Stimulated activated CD4-positive, alpha-beta T cell treated with anti-CD3 and anti-CD28 coated beads, Interleukin-4, amount 100 ng/mL, for 1 hour (primary cell): ENCODE measurements around the gene MCC.
"Not testable (repeated sequence)": the region's sequence is repeated elsewhere in the genome, so short reads cannot be mapped to it uniquely, and the experiment has no call there.

Experiments used
- DNase-seq: peaks from one replicate; pipeline ENCODE4 v3.0.0-alpha.2; 2020

The MCC gene

DNA sequence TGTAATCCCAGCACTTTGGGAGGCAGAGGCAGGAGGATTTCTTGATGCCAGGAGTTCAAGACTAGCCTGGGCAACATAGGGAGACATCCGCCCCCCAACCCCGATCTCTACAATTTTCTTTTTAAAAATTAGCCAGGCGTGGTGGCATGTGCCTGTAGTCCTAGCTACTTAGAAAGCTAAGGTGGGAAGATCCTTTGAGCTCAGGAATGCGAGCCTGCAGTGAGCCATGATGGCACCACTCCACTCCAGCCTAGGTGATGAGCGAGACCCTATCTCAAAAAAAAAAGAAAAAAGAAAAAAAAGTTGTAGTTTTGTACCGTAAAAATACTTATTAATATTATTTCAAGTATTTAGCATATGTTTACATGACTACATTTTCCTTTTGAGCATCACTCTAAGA lies 82.7 kb downstream of the MCC start:
- DNase-seq: no peak

DNA sequence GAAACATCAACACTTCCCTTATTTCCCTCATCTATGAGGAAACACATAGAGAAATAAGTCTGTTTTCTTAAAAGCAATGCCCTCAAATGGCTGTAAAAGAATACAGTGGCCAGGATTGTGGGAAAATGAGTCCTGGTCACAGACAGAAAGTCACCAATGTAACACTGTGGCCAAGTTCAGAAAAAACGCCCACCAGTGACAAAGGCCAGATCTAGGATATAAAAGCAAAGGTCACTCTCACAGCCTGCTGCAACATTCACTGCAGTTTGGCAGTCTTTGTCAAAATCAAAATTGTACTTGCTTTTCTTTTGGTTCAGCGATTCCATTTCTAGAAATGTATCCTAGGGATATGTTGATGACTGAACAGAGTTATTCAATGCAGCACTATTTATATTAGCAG lies 84.0 kb downstream of the MCC start:
- no peak for DNase-seq

DNA sequence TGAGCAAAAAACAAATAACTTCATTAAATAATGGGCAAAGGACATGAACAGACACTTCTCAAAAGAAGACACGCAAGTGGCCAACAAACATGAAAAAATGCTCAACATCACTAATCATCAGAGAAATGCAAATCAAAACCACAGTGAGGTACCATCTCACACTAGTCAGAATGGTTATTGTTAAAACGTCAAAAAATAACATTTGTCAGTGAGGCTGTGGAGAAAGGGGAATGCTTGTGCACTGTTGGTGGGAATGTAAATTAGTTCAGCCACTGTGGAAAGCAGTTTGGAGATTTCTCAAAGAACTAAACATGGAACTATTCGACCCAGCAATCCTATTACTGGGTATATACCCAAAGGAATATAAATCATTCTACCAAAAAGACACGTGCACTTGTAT lies 90.3 kb downstream of the MCC start:
- DNase-seq: not testable (repeated sequence)

DNA sequence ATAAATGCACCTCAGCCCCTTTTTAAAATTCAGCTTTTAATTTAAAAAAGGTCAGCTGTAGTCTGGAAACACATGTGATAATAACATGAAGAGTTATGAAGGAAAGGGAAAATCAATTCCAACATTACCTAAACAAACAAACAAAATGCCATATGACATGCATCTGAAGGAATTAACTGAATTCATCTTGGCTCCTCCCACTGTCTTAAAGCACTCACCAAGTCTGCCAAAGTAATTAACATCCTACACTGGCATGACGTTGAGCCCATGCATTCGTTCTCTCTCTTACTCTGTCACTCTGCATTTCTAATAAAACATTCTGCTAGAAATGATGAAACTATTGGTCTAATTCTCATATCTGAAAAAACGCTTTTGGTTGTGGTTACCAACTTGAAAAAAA lies 91.2 kb downstream of the MCC start:
- DNase-seq: no peak

DNA sequence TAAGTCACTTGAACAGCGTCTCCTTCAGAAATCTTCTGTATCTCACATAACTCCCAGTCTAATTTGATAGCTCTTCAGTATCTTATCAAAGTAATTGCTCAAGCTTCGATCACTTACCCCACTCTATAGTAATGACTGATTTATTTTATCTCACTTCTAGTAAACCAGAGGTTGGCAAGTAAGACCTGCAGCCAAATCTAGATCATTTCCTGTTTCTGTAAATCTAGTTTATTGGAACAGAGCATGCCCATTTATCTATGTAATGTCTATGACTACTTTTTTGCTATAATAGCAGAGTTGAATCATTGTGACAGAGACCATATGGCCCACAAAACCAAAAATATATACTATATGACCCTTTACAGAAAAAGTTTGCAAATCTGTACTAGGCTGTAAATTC lies 93.6 kb downstream of the MCC start:
- DNase-seq: no peak

DNA sequence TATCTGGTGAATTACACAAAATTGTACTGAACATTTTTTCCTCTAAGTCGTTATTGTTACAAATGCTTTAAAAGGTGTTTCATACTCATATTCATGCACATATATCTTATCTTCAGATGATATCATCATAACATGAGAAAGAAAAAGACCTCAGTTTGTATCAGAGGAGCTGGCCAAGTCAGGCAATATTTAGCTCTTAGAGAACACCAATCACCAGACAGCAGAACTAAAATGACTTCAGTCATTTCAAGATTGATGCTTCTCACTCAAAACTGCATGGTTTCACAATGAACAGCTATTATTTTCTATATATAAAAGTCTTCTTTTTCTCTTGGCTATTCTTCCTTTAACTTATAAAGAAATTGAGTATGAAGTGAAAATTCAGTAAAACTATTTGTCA lies 98.0 kb downstream of the MCC start:
- no peak for DNase-seq

DNA sequence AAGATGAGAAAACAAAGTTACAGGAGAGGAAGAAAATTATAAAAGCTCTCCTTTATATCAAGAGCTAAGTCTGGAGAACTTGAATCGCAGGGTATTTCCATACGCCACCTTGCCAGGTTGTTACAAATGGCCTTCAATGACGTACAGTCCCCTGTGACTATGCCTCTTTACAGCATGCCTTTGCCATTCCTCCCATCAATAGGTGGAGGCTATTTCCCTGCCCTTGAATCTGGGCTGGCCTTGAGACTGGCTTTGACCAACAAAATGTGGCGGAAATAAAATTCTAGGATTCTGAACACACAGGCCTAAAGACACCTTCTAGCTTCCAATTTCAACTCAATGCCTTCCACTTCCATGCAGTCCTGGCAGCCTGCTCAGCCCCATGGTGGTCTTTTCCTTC lies 99.1 kb downstream of the MCC start:
- DNase-seq: no peak

DNA sequence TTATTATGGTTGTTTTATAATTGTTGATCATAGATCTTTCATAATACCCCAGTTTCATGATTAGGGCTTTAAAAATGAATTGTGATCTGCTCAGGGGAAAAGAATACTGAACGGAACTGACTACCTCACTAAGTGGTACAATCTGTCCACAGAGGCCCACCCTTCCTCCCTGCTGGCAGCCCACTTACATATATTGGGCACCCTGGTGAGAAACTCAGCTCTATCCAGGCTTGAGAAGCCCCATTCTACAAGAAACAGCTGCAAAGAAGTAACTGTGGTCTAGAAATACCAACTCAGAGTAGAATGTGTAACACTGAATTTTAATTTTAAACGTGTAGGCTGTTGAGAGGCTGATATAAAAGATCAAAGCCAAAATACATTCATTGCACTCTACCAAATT lies 100.4 kb downstream of the MCC start:
- DNase-seq: no peak

DNA sequence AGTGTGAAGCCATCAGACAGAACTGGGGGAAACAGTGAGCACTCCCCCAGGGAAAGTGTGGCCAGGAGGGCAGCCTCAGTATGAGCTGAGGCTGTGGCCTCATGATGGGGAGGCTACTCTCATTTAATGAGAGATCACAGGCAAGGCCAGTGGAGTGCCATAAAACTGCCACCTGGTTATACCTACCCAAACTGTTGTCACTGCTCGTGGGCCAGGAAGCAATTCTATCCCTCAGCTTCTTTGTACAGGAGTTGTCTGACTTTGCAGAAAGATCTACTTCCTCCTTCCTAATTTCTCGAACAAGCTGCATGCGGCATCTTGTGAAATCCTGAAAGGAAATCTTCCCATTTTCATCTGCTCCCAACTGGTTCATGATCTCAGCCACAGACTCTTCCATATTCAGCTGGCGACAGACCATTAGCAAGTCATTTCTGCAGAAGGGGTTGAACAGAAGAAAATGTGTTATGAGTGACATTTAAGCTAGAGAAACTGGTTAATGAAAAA lies 103.4 kb downstream of the MCC start:
- no peak for DNase-seq

DNA sequence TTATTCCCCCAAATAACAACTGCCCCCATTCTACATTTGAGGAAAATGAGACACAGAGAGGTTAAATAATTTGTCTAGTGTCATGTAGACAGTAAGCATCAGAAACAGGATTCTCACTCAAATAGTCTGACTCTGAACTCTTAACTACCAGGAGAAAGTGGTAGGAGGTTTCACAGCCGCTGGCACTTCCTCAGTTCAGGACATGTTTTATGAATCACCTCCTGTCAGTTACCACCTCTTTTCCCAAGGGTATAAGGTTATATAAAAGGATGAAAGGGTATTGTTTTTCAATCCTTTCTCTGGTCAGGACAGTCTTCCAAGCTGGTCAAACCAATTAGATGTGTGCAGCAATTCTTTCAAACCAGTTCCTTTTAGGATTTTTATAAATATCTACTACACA lies 105.5 kb downstream of the MCC start:
- no peak for DNase-seq

DNA sequence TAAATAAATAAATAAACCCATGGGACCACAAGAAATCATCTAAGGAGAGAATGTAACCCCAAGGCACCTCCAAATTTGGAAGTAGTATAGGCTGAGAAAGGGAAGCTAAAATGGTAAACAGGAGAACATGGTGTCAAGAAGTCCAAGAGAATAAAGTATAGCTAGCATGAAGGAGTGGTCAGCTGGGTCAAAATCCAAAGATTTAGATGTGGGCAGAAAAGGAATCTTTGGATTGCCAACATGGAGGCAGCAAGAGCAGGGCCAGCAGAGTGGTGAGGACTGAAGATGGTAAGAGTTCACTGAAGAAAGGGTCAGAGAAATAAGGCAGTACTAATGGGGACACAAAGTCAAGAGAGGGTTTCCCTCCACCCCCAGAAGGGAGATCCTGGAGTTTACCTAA lies 106.5 kb downstream of the MCC start:
- no peak for DNase-seq

DNA sequence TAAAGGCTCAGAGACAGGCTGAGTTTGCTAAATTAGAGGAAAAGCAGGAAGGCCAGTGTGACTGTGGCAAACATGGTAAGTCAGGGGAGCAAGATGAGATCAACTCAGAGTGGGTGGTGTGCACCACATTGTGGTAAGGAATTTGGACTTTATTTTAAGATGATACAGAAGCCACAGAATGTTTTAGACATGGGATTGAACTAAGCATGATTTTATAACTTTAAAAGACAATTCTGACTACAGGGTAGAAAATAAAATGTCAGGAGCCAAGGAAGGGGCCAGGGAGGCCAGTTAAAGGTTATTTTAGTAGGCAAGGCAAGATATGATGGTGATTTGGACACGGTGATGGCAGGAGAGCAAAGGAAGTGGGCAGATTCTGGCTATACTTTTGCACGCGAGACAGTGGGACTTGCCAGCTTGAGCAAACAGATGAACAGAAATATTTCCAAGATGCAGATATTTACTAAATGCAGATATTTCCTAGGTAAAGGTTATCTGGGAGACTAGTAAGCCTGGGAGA lies 107.4 kb downstream of the MCC start:
- no peak for DNase-seq

DNA sequence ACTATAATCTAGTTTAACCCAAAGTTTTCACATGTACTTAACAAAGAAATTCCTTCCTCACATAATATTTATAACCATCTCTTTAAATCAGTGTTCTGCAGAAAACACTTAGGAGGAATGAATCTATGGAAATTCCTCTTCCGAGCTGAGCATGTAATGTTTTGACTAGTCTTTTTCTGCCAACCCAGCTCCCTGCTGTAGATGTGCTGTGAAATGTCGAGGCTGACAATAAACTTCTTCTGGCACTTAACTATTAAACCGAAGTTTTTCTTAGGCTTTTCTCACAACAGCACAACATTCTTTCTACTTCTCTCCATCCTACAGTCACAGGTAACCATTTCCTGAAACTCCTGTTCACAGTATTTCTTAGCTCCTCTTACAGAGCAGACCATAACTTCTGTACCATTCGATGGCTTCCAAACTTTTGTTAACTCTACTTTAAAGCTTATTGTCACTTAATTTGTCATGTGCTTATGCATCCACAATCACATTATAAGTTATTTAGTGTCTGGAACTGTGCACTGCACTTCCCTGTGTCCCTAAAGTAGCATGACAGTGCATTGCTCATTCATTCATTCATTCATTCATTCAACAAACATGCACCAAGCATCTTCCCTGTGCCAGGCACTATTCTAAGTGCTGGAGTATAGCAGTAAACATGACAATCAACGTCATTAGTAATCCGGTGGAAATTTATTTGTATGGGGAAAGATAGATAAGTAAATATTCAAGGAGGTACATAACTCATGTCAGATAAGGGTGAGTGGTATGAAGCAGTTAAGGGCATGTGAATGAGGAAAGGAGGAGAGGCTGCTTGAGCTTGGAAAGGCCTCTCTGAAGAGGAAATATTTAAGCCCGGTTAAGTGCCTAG lies 108.1 kb downstream of the MCC start:
- DNase-seq: no peak

DNA sequence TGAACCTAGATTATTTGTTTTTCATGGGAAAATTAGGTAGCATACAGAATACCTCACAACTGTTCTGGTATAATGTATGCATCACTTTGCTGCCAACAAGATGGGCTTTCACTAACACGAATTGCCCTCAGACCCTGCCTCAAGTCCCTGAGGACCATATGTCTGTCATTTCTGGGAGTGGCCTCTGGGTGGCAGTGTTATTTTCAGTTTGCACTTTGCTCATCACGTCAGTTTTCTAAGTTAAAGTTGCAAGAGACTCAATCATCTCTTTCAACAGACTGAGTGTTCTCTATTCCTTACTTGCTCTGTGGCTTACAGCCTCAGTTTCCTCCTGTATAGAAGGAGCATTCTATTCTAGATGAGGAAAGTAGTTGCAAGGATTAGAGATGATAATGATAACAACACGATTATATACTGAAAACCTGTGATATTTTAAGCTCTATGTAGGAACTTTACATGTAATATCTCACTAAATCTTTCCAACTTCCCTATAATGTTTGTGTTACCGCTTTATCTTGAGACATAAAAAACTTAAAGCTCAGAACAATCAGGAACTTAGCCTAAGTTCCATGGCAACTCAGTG lies 109.2 kb downstream of the MCC start:
- DNase-seq: peak; percentile 44

DNA sequence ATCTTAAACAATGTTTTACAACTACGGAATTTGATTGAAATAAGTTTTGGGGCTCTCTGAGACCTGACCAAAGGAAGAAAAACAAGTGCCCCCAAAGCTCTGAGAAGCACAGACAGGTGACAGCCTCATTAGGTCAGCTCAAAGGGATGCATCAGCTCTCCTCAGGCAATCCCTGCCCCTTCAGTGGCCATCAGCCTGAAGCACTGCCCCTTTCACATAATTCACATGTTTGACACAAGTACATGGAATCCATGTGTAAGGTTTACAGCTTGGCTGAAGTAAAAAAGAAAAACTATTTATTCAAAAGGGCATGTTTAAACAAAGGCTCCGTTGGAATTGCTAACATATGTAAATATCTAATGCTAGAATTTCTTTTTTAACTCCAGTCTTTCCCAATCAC lies 109.7 kb downstream of the MCC start:
- no peak for DNase-seq

DNA sequence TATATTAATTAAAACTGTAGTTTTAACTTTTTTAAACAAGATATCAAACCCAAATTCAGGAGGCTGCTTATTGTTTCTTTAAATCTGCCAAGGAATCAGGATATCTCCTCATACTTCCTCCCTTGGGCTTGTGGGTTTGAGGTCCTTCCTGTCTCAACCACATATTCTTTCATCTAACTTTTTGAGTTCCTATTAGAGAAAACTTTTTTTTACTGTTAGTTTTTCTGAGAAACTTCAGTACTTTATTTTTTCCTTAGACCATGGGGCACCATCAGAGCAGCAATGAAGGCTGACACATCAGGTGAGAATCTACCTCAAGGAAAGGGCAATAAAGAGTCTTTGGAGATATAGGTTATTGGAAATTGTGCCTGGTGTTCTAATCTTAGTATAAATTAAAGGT lies 110.2 kb downstream of the MCC start:
- no peak for DNase-seq

DNA sequence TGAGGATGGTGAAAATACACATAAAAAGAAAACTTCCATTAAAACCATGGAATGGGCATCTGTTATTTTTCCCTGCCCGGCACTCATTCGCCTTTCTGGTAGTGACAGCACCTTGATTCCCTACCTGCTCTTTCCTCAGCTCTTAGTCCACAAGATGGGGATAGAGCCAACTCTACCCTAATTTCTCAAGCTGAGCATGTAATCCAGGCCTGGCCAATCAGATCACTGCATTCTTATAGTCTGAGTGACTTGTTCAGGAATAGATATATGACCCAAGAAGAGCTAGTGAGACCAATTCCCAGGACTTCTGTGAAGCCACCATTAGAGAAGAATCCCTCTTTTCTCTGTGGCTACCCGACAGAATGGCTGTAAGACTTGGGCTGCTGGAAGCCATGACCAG lies 111.6 kb downstream of the MCC start:
- no peak for DNase-seq

DNA sequence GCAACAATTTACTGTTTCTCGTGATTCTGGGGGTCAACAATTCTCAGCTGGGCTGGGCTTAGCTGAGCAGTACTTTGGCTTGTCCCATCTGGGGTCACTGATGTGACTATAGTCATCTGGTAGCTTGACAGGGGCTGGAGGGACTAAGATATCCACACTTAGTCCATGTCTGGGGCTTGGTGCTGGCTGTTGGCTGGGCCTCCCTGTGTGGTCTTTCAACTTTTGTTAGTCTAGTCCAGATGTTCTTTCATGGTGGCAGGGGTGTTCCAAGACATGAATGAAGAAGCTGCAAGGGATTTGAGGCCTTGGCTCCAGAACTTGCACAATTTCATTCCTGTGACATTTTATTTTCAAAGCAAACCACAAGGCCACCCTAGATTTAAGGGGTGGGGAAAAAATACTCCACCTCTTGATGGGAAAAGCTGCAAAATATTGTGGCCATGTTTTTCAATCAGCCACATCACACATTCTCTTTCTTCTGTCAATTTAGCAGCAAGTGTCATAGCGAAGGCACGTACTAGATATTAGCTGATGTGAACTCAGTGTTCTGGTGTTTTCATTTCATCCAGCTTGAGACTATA lies 112.7 kb downstream of the MCC start:
- no peak for DNase-seq

DNA sequence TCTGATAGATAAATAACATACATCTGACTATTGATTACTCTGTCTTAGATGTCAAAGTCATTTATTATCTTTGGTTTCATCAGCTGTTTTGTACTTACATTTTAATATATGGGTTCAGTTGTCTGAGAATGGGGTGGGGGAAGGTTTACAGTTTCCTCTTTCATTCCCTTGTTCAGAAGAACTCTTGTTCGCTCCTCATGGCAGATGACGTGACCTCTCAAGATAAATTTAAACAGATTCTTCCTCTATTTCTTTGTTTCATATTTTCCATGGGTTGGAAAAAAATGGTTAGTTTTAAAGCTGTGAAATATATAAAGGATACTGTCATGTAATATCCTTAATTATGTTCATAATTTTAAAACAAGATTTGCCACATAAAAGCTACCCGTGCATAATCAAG lies 114.8 kb downstream of the MCC start:
- no peak for DNase-seq

DNA sequence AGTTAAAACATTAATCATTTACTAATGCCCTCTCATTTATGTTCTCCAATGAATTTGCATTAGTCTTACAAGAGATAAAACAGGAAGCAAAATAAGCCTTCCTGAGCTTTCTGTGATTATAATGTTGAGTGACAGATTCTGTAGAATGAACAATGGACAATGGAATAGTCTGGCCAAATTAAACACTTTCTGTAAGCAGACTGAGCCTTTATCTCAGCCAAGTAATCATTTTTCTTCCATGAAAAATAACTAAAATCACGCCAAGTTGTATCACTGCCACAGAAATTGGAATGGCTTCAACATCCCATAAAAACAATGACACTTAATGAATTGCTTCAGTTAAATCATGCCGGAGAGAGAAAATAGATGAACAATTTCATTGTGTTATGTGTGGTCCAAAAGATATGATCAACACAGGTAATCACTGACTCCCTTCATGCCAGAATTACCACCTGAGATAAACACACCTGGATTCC lies 116.5 kb downstream of the MCC start:
- no peak for DNase-seq

DNA sequence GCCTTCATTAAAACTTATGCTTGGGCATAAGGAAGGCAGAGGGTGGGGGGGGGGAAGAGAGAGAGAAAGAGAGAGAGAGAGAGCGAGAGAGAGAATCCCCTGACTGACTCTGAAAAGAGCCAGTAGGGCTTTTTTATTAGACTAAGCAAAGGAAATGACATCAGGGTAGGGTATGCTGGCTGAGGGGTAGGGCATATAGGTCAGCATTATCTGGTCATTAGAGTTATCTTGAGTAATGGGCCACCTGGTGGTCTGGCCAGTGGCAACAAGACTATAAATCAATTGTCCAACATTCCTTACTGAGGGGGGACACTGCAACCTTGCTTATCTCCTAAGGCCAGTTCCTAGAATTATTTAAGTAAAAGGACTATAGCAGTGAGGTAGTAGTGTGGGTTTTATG lies 120.7 kb downstream of the MCC start:
- DNase-seq: no peak

DNA sequence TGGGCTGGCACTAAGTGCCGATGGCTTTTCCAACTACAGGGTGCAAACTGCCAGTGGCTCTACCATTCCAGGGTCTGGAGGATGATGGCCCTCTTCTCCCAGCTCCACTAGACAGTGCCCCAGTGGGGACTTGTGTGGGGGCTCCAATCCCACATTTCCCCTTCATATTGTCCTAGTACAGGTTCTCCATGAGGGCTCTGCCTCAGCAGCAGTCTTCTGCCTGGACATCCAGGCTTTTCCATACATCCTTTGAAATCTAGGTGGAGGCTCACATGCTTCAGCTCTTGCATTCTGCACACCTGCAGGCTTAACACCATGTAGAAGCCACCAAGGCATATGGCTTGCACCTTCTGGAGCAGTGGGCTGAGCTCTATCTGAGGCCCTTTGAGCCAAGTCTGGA lies 123.8 kb downstream of the MCC start:
- DNase-seq: no peak

DNA sequence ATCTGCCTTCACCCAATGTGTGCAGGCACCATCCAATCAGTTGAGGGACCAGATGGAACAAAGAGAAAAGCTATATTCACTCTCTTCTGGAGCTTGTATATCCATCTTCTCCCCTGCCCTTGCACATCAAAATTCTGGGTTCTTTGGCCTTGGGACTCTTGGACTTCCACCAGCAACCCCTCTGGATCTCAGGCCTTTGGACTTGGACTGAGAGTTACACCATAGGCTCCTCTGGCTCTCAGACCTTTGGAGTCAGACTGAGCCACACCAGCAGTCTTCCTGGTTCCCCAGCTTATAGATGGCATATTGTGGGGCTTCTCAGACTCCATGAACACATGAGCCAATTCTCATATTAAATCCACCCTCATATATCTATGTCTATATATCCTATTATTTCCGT lies 126.6 kb downstream of the MCC start:
- DNase-seq: no peak

DNA sequence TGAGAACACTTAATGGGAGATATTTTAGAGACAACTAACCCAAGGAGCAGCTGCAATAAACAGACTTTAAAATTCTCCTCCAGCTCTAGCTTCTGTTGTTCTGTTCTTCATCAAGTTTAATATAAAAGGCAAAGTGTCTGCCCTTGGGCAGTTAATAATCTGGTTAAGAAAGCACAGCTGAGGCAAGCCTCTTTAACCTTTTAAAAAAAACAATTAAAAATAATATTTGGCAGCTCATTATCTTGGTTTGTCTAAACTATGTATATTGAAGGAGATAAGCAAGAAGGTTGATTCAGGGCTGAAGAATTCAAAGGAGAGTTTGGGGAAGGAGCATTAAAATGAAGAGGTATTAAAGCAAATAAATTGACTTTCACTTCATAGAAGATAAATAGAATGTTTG lies 128.8 kb downstream of the MCC start:
- no peak for DNase-seq
